ENCODE results near the gene IGF2BP3. TPM values are rescaled to one million over a fixed set of nuclear protein-coding genes. Genes with fewer than 3 reads are reported as not detected.

Gene IGF2BP3
- total RNA-seq, 1 donor from 2014 or later = 107 TPM

DNA sequence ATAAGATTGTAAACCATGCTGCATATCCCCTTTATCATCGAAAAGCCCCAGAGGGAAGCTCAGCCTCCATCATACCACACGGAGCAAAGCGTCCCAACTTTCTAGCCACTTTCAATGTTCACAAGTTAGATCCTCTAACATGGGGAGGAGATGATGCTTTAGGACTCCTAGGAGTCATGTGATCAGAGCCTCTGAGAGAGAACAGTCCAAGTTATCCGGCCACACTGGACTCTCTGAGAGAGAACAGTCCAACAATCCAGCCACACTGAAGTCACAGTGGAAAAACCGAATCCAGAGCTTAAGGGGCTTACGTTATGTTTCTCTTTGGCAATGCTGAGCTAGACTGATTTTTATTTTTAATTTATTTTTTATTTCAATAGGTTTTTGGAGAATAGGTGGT, 98.6 kb downstream of the IGF2BP3 start:
- H3K36me3 Mint-ChIP-seq = peaks cover 11% of the 10 kb centered on the region
- H3K27me3 Mint-ChIP-seq = no peaks in the 10 kb centered on the region
- TF ChIP-seq, protein P1, sequence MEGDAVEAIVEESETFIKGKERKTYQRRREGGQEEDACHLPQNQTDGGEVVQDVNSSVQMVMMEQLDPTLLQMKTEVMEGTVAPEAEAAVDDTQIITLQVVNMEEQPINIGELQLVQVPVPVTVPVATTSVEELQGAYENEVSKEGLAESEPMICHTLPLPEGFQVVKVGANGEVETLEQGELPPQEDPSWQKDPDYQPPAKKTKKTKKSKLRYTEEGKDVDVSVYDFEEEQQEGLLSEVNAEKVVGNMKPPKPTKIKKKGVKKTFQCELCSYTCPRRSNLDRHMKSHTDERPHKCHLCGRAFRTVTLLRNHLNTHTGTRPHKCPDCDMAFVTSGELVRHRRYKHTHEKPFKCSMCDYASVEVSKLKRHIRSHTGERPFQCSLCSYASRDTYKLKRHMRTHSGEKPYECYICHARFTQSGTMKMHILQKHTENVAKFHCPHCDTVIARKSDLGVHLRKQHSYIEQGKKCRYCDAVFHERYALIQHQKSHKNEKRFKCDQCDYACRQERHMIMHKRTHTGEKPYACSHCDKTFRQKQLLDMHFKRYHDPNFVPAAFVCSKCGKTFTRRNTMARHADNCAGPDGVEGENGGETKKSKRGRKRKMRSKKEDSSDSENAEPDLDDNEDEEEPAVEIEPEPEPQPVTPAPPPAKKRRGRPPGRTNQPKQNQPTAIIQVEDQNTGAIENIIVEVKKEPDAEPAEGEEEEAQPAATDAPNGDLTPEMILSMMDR (conservative IDR thresholded peaks at IDR 0.05) = no peak
- peaks cover 31% of the 10 kb centered on the region for H3K4me1 Mint-ChIP-seq (ENCODE audit: unreplicated experiment)
- DNase-seq (ENCODE audit: extremely low spot score, unreplicated experiment) = no peak
- H3K9me3 Mint-ChIP-seq = no peaks in the 10 kb centered on the region
- H3K27ac Mint-ChIP-seq = no peak overlapping the region
- H3K4me3 Mint-ChIP-seq = no peak overlapping the region

DNA sequence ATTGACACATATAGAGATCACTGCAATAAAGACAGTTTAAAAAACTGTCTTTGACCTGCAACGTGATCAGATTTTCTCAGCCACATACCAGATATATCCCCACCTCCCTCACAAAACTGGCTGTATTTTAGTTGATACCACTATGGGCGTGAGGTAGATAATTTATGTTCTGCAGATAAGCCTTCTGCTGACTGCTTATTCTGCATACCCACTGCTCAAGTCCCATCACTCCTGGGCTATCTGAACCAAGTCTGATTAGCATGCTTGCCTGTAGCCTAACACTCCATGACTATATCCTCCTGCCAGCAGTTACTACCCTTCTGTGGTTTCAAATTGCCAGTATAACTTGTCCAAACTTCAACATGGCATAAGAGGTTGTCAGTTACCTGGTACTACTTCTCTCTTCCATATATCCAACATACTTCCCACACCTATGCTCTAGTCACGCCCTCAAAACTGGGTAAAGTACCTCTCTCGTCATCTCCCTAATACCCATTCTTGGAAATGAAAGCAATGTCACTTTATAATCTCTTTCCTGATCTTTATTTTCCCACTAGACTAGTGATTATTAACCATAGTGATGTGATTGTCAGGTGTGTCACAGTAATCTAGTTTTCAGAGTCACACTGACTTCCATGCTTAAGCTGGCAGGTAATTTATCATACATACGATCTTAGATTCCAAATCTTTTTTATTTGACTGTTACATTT, 100.4 kb downstream of the IGF2BP3 start:
- no peak for DNase-seq (ENCODE audit: extremely low spot score, unreplicated experiment)
- H3K9me3 Mint-ChIP-seq = no peaks in the 10 kb centered on the region
- H3K27me3 Mint-ChIP-seq = no peaks in the 10 kb centered on the region
- no peak overlapping the region for H3K4me3 Mint-ChIP-seq
- TF ChIP-seq, protein P1 (conservative IDR thresholded peaks at IDR 0.05) = no peak
- peak overlapping the region; percentile 3 for H3K27ac Mint-ChIP-seq
- peaks cover 16% of the 10 kb centered on the region for H3K36me3 Mint-ChIP-seq
- H3K4me1 Mint-ChIP-seq (ENCODE audit: unreplicated experiment) = peaks cover 26% of the 10 kb centered on the region

DNA sequence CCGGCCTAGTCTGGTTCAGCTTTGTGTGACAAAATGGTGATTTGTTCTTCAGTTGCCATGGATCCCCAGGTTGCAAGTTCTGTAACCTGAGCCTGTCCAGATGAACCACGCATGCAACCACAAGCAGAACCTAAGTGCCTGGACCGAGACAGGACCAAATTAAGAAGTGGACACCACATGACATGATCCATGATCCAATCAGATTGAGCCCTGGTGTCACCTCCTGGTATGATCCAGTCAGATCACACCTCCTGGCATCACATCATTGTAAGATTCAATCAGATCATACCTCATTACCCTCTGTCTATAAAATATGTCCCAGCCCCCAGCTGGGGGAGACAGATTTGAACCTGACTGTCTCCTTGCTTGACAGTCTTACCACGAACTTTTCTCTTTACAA, 101.2 kb downstream of the IGF2BP3 start:
- H3K4me3 Mint-ChIP-seq = no peak overlapping the region
- no peaks in the 10 kb centered on the region for H3K9me3 Mint-ChIP-seq
- peaks cover 16% of the 10 kb centered on the region for H3K36me3 Mint-ChIP-seq
- no peak for DNase-seq (ENCODE audit: extremely low spot score, unreplicated experiment)
- H3K4me1 Mint-ChIP-seq (ENCODE audit: unreplicated experiment) = peaks cover 26% of the 10 kb centered on the region
- no peaks in the 10 kb centered on the region for H3K27me3 Mint-ChIP-seq
- H3K27ac Mint-ChIP-seq = no peak overlapping the region
- TF ChIP-seq, protein P1 (conservative IDR thresholded peaks at IDR 0.05) = no peak

DNA sequence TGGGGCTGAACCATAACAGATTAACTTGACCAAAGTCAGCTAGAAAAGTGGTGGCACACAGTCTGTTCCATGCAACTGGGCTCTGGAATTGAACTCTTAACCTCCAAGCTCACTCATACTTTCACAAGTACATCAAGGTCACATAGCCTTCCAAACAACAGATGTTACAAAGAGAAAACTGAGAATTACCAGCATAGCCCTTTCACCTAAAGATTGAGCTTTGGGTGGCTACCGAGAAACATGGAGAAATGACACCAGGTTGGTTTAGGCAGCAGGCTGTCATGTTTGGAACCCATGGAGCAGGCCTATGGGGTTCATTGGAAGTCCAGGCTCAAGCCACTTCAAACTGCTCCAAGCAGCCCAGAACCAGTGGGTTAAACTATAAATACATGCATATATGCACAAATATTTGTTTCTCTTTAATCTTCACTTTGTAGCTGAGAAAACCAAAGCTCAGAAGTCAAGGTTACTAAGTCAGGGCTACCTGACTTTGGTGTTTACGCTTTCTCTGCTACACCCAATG, 112.1 kb downstream of the IGF2BP3 start:
- H3K27me3 Mint-ChIP-seq = no peaks in the 10 kb centered on the region
- peak overlapping the region; percentile 18 for H3K27ac Mint-ChIP-seq
- TF ChIP-seq, protein P1 (conservative IDR thresholded peaks at IDR 0.05) = no peak
- no peak overlapping the region for H3K4me3 Mint-ChIP-seq
- peaks cover 16% of the 10 kb centered on the region for H3K36me3 Mint-ChIP-seq
- H3K4me1 Mint-ChIP-seq (ENCODE audit: unreplicated experiment) = peaks cover 16% of the 10 kb centered on the region
- no peak for DNase-seq (ENCODE audit: extremely low spot score, unreplicated experiment)
- no peaks in the 10 kb centered on the region for H3K9me3 Mint-ChIP-seq

DNA sequence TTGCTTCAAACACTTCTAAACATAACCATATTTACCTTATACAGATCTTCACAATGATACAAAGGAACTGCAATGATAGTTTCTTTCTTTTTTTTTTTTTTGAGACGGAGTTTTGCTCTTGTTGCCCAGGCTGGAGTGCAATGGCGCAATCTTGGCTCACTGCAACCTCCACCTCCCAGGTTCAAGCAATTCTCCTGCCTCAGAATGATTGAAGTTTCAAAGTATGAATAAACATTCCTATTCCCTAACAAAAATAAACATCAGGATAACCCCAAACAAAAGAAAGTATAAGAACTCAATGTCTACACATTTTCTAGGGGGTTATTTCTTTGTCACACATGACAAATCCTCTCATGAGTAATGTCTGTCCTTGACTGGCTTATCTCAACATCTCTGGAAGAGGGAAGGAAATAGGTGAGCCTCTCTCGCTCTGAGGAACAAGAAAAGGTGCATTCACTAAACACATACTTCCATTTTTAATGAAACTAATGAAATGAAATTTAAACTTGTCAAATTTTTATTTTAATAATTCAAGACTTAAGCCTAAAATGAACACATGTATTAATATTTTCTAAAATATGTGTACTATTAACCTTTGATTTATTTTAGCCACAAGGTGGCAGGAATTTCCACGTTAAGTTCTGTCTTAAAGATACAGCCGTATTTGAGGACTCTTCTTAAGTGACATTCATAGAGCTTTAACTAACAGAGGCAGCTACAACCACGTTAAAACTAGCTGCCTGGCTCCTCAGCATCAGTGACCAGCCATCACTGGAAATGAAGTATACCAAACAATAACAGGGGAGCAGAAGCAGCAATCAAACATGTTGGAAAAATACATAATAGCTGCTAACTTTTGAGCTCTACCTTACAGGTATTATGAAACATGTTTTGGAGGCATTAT, 112.8 kb downstream of the IGF2BP3 start:
- peak overlapping the region; percentile 49 for H3K4me3 Mint-ChIP-seq
- TF ChIP-seq, protein P1 (conservative IDR thresholded peaks at IDR 0.05) = peak; percentile 66
- peaks cover 18% of the 10 kb centered on the region for H3K36me3 Mint-ChIP-seq
- no peaks in the 10 kb centered on the region for H3K9me3 Mint-ChIP-seq
- DNase-seq (ENCODE audit: extremely low spot score, unreplicated experiment) = no peak
- peaks cover 20% of the 10 kb centered on the region for H3K4me1 Mint-ChIP-seq (ENCODE audit: unreplicated experiment)
- no peaks in the 10 kb centered on the region for H3K27me3 Mint-ChIP-seq
- H3K27ac Mint-ChIP-seq = peak overlapping the region; percentile 70
